ENCODE results near the gene PAFAH1B1.

GRCh38 chr17:2716649-2717048, 123.2 kb downstream of the PAFAH1B1 start:
- no peak for TF ChIP-seq CTCF (IDR thresholded peaks at IDR 0.05)
- no peak for TF ChIP-seq EZH2 (IDR thresholded peaks at IDR 0.05; ENCODE audit: borderline replicate concordance, insufficient read depth, low read depth, low read length, poor library complexity, severe bottlenecking)

Measured in B cell (primary cell).